Measurements from ENCODE around the gene SDK2. TPM values are rescaled to one million over a fixed set of nuclear protein-coding genes. Genes with fewer than 3 reads are reported as not detected.

The SDK2 gene
- total RNA-seq, 4 donors from 2014 or later: under 0.01 to 0.49 (median 0.08) TPM

DNA sequence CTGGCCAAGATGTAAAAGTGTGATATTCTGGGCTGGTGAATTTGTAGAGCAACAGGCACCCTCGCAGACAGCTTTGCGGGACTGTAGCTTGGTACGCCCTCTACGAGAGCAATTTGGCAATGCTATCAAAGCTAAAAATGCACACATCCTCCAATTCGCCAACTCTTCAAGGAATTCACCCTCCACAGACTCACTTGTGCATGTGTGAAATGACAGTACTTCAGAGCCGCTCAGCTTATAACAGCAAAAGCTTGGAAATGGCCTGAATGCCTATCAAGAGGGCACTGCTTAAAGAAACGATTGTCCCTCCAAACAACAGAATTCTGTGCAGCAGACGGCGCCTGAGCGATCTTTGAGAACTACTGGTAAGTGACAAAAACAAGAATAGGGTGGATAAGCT is 130.8 kb downstream of the SDK2 start:
- TF ChIP-seq, protein P1, sequence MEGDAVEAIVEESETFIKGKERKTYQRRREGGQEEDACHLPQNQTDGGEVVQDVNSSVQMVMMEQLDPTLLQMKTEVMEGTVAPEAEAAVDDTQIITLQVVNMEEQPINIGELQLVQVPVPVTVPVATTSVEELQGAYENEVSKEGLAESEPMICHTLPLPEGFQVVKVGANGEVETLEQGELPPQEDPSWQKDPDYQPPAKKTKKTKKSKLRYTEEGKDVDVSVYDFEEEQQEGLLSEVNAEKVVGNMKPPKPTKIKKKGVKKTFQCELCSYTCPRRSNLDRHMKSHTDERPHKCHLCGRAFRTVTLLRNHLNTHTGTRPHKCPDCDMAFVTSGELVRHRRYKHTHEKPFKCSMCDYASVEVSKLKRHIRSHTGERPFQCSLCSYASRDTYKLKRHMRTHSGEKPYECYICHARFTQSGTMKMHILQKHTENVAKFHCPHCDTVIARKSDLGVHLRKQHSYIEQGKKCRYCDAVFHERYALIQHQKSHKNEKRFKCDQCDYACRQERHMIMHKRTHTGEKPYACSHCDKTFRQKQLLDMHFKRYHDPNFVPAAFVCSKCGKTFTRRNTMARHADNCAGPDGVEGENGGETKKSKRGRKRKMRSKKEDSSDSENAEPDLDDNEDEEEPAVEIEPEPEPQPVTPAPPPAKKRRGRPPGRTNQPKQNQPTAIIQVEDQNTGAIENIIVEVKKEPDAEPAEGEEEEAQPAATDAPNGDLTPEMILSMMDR (IDR thresholded peaks at IDR 0.05; ENCODE audit: low read depth): no peak

DNA sequence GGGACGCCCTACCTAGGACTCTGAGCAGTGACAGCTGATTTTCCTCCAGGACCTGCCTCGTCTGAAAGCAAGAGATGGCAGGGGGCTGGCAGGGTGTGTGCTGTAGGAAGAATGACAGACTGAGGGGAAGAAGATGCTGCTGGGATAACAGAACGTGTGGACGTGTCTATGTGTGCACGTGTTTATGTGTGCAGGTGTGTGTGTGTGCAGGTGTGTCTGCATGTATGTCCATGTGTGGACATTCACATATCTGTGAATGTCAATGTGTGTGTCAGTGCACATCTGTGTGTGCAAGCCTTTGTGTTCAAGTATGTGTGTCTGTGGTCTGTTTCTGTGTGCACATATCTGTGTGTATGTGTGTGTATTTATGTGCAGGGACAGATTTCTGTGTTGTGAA is 132.5 kb downstream of the SDK2 start:
- TF ChIP-seq, protein P1 (IDR thresholded peaks at IDR 0.05; ENCODE audit: low read depth): no peak

DNA sequence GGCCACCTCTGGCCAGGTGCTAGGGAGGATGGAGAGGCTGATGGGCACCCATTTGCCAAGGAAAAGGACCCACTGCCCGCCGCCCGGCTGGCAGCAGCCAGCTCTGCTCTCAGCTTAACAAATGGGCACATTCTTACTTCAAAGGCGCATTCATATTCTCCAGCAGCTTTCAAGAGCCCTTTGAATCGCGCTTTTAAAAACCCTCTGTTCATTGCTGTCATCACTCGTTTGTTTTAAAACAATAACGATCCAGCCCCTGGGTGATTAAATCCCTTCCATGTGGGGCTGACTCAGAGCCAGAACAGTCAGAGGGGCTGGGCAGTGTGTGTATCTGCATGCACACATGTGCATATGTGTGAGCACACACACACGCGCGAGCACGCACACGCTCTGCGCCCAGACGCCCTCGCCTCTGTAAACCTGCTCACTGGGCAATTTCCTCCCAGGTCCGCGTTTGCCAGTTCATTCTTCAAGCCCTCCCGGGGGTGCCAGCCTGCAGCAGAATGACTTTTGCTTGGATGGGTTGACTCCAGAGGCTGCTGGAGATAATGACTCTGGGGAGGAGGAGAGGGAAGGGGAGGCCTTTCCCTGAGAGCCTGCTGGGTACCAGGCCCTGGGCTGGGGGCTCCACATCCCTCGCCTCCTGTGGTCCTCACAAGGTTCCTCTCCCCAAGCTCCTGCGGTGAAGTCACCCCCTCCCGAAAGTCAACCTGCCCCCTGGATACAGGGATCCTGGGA is 133.1 kb downstream of the SDK2 start:
- TF ChIP-seq, protein P1 (IDR thresholded peaks at IDR 0.05; ENCODE audit: low read depth): no peak

DNA sequence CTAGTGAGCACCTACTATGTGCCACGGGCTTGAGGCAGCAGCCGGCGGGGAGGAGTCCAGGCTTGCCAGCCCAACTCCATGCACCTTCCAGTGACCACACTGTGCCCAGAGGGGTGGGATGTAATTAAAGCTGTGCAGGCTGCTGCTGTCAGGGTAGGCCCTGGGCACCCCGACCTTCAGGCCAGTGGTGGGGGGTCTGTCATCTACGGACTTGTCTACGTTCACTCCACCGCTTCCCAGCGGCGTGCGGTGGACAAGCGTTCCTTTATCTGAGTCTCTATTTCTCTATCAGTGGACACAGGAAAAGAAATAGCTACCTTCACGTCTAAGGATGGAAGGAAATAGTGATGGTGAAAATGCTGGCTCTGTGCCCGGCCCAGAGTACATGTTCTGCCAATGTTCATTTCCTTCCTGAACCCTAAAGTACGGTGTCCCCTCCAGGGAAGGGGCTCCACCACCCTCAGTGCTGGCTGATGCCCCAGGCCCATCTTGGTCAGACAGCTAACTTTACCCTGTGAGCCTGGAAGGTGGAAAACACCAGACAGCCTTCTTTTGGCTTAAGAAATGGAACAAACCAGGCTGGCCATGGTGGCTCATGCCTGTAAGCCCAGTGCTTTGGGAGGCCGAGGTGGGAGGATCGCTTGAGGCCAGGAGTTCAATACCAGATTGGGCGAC is 135.2 kb downstream of the SDK2 start:
- TF ChIP-seq, protein P1 (IDR thresholded peaks at IDR 0.05; ENCODE audit: low read depth): no peak

DNA sequence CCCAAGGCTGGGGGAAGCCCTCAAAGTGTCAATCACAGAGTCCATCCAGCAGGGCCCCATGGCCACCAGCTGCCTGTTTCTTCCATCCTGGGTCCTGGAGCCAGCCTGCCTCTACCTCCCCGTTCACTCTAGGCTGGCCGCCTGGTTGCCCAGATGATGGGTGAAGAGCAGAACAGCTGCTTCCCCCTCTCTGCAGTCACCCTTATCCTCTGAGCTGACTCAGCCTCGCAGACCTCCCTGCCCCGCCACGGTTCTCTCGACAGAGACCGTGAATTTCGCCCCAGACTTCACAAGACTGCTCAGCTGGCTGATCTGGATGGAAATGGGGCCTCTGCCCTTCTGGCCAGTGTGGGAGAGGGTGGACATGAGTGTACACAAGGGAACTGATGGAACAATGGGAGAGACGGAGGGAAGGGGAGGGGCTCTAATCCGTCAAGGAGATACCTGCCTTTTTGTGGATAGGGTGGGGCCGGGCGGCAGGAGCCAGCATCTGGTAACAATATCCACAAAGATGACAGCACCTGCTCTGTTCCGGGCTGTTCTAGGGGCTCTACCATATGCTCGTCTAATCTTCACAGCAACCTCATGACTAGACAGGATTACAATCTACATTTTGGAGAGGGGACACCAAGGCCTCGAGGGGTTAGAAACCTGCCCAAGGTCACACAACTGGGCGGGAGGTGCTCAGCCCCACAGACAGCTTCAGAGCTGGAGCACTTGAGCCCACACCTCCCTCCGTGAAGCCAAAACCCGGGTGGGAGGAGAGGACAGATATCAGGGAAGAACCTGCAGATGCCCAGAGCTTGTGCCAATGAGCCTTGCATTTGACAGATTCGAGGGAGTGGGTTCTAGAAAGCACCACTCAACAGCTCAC is 136.0 kb downstream of the SDK2 start:
- TF ChIP-seq, protein P1 (IDR thresholded peaks at IDR 0.05; ENCODE audit: low read depth): no peak

DNA sequence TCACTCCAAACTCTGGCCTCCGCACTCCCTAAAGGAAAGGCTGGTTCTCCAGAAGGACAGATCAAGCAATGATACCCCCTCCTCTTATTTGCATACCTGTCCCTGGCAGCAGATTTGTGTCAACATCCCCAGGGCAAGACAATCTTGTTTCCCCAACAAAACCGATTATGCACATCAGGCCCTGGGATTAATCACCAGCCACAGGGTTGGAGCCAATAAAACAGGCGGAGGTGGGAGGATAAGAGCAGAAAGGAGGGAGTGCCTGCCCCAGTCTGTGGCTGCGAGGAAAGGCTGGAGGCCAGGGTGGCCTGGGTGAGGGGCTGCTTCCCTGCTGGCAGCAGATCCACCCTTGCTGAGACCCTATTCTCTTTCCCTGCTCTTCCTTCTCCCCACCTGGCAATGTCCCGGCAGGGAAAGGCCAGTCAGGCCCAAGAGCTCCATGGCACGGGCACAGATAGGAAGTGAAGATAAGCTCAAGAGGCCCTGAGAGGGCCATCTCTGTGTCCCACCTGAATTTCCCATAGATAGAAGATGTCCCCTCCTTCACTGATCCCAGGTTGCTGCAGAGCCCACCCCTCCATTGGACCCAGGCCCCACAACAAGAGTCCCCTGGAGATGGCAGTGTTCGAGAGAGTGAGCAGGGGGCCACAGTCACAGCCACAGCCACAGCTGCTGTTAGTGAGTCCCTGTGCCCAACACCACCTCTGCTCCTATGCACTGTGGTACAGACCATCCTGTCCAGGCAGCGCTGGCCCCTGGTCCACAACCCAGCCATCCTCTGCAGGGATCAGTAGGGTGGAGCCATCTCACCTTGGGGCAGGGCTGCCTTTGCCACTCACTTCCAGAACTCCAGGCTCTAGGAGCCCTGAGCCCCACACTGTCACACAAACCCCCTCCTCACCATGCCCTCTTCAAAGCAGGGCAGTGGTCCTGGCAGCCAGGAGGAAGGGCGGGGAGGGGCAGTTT is 137.5 kb downstream of the SDK2 start:
- TF ChIP-seq, protein P1 (IDR thresholded peaks at IDR 0.05; ENCODE audit: low read depth): no peak
